LHCN-M2 (cell line): ENCODE data around the gene LNPK. TPM values are rescaled to one million over a fixed set of nuclear protein-coding genes. Genes with fewer than 3 reads are reported as not detected.
"Not testable (repeated sequence)": the region's sequence is repeated elsewhere in the genome, so short reads cannot be mapped to it uniquely, and the experiment has no call there.

Experiments used
- DNase-seq: peaks from one replicate; pipeline ENCODE4 v3.0.0-alpha.2; 2012; ENCODE audit warnings: low read depth
- total RNA-seq: library from RNA; depleted of rRNA; stranded (reverse); fragments of >200 nt; gene quantifications from 2 replicates; pipeline ENCODE4 v1.2.3, GENCODE V29; 2014; rRNA removed

The LNPK gene
- total RNA-seq, 1 experiment from 2014 or later = 46.0 TPM

DNA sequence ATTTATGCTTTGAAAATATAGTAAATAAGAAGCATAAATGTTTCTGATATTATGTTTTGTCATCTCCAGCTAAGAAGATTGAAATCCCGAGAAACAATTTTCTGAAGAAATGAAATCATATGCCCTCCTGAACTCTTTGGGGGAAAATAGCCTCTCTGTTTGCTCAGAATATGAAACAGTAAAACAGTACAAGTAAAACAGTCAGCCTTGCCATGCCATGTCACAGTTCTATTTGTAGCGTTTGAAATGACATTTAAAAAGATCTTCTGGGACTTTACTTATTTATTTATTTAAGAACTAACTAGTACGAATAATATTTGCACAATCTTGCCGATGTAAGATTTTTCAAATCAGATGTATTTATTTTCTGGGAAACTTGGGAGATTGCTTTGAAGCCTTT lies 98.0 kb downstream of the LNPK start:
- no peak for DNase-seq

DNA sequence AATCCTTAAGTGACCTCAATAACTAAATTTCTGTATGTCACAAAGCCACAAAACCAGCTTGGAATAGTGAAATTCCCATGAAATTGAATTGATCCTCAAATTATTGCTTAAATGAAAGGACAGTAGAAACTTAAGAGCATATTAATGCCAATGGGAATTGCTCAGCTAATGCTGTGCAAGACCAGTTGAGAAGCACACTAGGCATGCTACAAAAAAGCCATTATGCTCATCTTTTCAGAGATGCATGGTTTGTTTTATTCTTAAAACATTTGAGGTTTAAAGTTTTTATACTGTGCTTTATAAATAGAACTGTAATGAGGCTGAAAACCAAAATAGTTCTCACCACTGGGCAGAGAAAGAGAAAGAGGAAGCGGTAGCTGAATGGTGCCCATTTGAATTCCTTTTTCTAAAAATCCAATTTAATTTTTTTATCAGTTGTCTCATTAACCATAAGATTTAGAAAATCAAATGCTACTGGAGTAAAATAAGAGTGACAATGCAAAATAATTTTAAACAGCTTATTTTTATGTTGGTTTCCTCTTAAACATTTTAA lies 98.6 kb downstream of the LNPK start:
- DNase-seq = no peak

GRCh38 chr2:175895957-175896356 lies 106.1 kb downstream of the LNPK start:
- DNase-seq = not testable (repeated sequence)

DNA sequence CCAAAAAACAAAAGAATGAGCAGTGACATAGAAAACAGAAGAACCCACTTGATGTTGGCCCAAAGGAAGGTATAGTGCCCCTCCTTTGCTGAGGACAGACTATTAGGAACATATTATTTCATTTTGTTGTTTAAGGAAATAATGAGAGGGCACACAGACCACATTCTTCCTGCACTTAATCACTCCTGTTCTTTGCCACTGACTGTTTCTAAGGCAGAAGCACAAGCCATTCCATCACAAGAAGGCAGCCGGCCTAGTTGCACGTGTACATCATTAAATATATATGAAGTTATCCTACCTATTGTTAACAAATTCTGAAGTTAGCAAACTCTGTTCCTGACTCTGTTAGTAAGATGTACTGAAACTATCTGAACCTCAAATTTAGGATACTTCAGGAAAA lies 110.0 kb downstream of the LNPK start:
- DNase-seq = peak; percentile 22

GRCh38 chr2:175890636-175891242 lies 111.3 kb downstream of the LNPK start:
- no peak for DNase-seq

DNA sequence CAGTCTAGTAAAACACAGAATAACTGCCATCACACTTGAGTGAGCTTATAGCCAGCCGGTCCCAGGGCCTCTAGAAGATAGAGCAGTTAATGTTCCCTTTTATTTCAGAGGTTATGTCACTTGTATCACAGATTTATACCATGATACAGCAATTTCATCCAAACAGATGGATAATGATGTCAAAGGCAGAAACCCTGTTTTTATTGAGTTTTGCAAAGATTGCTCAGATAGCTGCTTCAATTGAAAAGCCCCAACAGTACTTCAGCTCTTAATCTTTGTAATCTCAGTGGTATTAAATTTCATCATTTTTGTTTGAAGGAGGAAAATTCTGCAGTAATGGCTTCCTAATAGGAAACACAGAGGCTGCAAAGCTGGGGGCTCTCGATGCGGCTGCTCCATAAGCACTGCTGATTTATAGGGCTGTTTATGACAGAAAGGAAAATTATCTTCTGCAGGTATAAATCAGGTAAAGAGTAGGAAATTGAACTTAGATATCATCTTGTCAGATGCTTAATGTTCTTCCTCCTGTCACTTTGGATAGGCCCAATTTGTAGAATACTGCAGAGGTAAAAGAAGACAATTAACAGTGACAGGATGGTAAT lies 112.3 kb downstream of the LNPK start:
- DNase-seq = no peak

- DNase-seq = no peak
Observed at GRCh38 chr2:175887776-175888175, 114.3 kb downstream of the LNPK start.

DNA sequence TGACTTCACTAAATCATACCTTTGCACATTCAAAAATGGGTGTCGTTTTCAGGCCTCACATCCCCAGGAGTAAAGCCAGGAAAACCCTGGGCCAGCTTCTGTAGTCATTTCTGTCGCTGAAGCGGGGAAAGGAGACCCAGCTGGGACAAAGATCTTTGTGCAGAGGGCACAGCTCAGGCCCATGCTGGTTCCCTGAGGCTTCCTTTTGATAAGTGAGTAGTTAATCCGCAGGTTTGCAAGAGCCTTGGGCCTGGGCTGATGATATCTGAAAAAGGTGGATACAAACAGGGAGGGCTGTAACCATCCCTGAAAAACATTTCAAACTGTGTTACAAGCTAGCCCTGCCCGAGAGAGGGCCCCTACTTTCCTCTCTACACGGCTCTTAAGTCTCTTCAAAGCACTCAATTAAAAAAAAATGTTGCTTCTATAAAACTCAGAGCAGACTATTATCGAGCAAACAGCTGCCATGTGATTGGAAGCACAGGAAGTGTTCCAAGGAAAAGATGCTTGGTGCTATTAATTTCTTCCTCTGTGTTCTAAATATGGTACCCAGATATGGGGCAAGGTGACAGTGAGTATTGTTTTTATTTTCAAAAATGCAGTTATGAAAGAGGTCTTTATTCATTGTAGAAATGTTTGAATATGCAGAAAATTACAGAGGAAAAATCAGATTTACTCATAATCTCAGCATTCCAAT lies 117.2 kb downstream of the LNPK start:
- no peak for DNase-seq

DNA sequence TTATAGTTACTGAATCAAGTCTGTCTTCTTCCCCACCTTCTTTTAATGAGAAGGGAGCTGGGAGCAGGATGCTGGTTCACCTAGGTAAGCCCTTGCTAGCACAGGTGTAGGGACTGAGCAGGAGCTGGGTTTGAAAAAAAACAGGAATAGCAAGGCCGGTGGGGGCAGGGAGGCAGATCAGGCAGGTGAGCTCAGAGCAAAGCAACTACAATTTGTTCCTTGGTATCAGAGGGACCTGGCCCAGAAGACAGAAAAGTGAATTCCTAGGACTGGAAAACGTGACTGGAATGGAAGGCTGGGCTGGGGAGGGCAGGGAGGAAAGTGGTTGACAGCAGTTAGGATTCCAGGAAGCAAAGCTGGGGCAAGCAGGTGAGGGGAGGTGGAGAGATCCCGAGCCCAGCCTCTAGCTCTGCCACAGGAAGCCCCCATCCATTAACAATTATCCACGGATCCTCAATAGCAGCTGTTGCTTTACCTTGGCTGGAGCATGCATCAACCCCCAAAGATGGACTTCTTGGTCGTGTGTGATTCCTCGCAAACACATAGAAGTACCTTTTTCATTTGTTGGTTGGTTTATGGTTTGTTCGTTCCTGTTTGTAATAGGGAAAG lies 118.4 kb downstream of the LNPK start:
- no peak for DNase-seq

- no peak for DNase-seq
Observed at GRCh38 chr2:175879679-175880078, 122.4 kb downstream of the LNPK start.

GRCh38 chr2:175877845-175878544 lies 124.1 kb downstream of the LNPK start:
- DNase-seq = peak; percentile 46

- no peak for DNase-seq
Observed at GRCh38 chr2:175874291-175874690, 127.8 kb downstream of the LNPK start.

Other genes starting within 250 kb of the LNPK start
- not detected in 2 replicates for gene EVX2, start 81.7 kb upstream of the LNPK start, total RNA-seq
- gene HOXD13, start 90.5 kb upstream of the LNPK start, total RNA-seq = not detected in 2 replicates
- not detected in 2 replicates for gene HOXD12, start 97.5 kb upstream of the LNPK start, total RNA-seq
- gene HOXD11, start 105.0 kb upstream of the LNPK start, total RNA-seq = not detected in 2 replicates
- gene HOXD10, start 114.5 kb upstream of the LNPK start, total RNA-seq = not detected in 2 replicates
- 0.06 TPM in 1 of 2 replicates, not detected in the other for gene HOXD9, start 120.5 kb upstream of the LNPK start, total RNA-seq
- gene HOXD8, start 127.4 kb upstream of the LNPK start, total RNA-seq = 0.58 and 1.4 TPM in 2 replicates
- not detected in 2 replicates for gene HOXD4, start 149.3 kb upstream of the LNPK start, total RNA-seq
- not detected in 2 replicates for gene HOXD3, start 155.0 kb upstream of the LNPK start, total RNA-seq
- not detected in 2 replicates for gene HOXD1, start 186.4 kb upstream of the LNPK start, total RNA-seq